ENCODE measurements around the gene KDM4B.

KDM4B gene

DNA sequence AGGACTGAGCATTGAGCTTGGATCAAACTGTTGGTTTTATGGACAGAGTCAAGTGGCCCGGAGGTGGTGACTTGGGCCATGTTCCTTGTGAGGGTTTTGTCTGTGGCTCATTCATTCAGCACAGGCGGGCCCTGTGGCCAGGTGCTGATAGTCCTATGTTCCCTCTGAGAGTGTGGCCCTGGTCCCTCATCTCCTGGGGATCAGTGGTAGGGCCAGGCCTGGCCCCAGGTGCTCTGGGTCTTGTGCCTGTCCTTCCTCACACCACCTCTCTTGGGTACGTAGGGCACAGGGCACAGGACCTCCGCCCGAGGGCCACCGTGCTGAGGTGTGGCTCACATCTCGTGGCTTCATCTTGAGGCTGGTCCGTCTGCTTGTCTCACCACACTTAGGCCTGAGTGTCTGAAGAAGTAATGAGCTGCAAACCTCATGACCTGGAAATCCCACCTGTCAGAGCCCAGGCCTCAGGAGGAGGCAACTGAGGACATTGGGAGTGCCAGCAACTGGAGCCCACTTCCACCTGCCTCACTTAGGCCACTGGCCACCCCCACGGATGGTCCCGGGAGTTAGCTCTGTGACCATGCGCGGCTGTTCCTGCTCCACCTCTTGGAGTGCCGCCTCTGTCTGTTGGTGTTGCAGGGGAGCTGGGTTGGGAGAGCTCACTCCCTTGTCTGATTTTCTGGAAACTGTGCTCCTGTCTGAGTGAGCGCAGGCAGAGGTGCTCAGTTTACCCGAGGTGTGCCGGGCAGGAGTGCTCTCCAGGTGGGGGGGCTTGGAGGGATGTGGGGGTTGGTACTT, 53.4 kb downstream of the KDM4B start:
- DNase-seq, result no peak
- TF ChIP-seq GATA1 (IDR thresholded peaks at IDR 0.05; ENCODE audit: low read depth, low read length) (no peak), POLR2A (IDR thresholded peaks at IDR 0.05; ENCODE audit: low read length) (no peak)

DNA sequence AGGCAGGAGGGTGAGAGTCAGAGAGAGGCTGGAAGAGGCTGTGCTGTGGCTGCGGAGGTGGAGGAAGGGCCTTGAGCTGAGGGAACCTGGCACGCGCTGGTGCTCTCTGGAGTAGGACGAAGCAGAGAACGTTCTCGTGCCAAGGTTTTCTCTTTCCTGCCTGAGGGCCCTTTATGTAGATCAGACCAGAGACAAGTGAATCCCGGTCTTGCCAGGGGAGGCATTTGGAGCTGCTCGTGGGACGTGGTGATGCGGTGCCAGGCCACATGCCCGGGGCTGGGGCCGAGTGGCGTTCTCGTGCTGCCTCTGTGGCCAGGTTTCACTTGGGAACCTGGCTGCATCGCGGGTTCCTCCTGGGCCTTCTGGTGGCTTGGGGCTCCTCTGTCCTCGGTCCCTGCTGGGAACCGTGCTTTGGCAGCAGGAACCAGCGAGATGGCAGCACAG, 54.2 kb downstream of the KDM4B start:
- no peak for DNase-seq
- TF ChIP-seq POLR2A (IDR thresholded peaks at IDR 0.05; ENCODE audit: low read length), result no peak
- no peak for TF ChIP-seq GATA1 (IDR thresholded peaks at IDR 0.05; ENCODE audit: low read depth, low read length)

DNA sequence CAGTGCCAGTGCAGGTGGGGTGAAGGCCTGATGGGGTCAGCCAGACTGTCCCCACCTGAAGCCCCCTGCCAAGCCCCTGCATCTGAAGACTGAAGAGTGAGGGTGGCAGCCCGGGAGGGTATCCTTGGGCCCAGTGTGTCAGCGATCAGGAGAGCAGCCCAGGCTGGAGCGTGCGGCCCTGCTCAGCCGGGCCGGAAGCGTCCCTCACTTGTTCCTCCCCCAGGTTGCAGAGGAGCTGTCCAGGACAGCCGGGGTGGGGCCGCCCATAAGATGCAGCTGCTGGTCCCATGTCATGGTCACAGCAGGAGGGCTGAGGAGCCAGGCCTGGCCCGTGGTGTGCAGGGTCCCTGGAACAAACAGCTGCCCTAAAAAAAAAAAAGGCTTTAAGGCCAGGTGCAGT, 55.4 kb downstream of the KDM4B start:
- TF ChIP-seq POLR2A (IDR thresholded peaks at IDR 0.05; ENCODE audit: low read length), result no peak
- TF ChIP-seq GATA1 (IDR thresholded peaks at IDR 0.05; ENCODE audit: low read depth, low read length), result no peak

DNA sequence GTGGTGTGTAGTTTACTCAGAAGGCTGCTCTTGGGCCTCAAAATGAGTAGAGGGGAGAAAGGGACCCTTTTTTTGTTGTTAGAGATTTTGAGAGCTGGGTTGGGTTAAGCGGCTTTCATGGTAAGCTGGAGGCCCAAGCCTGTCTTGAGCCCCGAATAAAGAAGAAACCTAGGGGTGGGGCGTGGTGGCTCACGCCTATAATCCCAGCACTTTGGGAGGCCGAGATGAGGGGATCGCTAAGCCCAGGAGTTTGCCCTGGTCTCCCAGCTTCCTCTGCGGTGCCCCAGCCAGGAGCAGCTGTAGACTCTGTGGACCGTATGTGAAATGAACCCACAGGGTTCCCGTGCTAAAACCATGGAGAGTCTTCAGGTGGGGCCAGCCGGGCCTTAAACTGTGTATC, 56.1 kb downstream of the KDM4B start:
- TF ChIP-seq POLR2A (IDR thresholded peaks at IDR 0.05; ENCODE audit: low read length) (no peak), GATA1 (IDR thresholded peaks at IDR 0.05; ENCODE audit: low read depth, low read length) (no peak)
- no peak for DNase-seq

More for the DNA sequence above, 55.4 kb downstream of the KDM4B start:
- no peak for DNase-seq

DNA sequence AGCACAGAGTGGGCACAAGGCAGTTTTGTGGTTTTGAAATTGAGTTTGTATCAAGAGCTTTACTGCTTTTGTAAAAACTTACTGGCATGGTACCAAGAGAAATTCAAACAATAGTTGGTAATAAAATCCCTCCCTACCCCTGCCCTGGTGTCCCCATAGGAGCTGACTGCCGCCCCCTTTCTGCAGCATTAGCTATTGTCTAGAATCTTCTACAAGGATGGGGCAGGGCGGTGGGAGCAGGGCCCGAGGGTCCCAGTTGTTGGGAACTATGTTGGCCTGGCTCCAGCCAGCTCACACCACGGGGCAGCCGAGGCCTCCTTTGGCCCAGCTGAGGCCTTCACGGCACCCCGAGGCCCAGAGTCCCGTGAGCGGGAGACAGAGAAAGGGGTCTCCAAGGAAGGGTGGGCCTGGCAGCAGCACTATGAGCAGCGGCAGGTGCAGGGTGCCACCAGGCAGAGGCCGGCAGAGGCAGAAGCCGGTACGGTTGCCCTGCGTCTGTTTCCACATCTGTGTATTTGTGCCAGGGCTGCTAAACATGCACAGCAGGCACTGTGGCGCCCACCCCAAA, 57.9 kb downstream of the KDM4B start:
- TF ChIP-seq POLR2A (IDR thresholded peaks at IDR 0.05; ENCODE audit: low read length) (no peak), GATA1 (IDR thresholded peaks at IDR 0.05; ENCODE audit: low read depth, low read length) (no peak)
- no peak for DNase-seq

DNA sequence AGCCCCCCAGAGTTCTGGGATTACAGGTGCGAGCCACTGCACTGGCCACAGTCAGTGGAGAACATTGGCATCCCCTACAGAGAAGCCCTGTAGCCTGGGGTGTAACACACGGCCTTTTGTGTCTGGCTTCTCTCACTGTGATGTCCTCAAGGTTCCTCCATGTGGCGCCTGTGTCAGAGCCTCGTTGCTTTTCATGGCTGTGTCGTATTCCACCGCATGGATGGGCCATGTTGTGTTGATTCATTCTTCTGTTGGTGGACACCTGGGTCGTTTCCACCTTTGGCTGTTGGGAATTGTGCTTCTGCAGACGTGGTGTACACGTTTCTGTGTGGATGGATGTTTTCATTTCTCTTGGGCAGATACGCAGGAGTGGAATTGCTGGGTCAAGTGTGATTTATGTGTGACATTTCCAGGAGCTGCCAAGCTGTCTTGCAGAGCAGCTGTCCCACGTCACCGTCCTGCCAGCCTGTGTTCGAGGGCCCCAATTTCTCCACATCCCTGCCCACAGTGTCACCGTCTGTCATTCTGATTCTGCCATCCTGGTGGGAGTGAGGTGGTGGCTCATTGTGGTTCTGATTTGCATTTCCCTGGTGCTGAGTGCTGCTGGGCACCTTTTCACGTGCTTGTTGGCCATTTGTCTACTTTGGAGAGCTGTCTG, 59.4 kb downstream of the KDM4B start:
- no peak for TF ChIP-seq GATA1 (IDR thresholded peaks at IDR 0.05; ENCODE audit: low read depth, low read length)
- TF ChIP-seq POLR2A (IDR thresholded peaks at IDR 0.05; ENCODE audit: low read length), result no peak
- no peak for DNase-seq

DNA sequence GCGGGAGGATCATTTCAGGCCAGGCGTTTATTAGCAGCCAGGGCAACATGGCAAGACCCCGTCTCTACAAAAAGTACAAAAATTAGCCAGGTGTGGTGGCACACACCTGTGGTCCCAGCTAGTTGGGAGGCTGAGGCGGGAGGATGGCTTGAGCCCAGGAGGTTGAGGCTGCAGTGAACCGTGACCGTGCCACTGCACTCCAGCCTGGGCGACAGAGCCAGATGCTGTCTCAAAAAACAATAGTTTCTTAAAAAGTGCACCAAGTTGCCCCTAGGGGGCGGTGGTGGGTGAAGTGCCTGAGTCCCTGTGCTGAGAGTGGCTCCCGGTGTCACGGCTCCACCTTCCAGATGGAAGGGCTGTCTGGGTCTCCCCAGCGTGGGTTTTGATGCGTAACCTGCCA, 60.7 kb downstream of the KDM4B start:
- DNase-seq, result peak; percentile 66 to 77

DNA sequence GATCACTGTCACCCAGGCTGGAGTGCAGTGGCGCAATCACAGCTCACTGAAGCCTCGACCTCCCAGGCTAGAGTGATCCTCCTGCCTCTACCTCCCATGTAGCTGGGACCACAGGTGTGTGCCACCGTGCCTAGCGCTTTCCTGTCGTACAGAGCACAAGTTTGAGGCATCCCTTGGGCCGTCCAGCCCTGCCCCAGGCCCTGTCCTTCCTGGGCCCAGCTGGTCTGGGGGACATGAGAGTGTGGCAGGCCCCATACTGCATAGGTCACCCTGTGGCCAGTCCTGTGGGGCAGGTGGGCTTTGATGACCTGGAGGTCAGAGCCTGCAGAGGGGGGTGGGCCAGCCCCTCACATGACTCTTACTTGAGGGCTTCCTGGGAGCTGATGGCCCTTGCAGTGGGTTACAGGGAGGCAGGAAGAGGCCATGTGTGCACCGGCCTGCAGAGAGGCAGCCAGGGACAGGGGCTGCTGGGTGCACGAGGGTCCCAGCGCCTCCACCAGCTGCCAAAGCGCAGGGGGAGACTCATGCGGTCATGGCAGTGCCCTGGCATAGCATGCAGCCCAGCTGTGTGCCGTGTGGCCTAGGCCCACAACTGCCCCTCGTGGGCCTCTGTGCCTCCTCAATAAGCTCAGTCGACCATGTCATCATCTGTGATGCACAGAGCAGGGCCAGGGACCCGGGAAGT, 61.4 kb downstream of the KDM4B start:
- TF ChIP-seq GATA1 (IDR thresholded peaks at IDR 0.05; ENCODE audit: low read depth, low read length), result no peak
- TF ChIP-seq POLR2A (IDR thresholded peaks at IDR 0.05; ENCODE audit: low read length), result no peak
- no peak for DNase-seq

DNA sequence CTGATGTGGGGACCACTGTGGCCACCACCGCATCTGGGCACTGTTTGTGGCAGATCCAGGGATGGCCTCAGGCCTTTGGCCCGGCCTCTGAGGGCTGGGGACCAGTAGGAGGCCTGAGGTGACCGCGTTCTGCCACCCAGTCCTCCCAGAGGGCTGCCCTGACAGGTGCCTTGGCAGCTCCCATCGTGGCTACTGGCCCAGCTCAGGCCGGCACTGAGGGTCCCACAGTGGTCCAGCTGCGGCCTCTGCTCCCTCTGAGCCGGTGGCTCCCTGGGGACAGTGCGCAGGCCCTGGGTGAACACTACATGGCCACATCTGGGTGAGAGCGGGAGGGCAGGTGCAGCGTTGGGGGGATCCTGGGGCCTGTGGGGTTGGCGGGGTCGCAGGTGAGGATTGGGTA, 61.9 kb downstream of the KDM4B start:
- TF ChIP-seq POLR2A (IDR thresholded peaks at IDR 0.05; ENCODE audit: low read length) (no peak), GATA1 (IDR thresholded peaks at IDR 0.05; ENCODE audit: low read depth, low read length) (no peak)
- DNase-seq, result no peak

DNA sequence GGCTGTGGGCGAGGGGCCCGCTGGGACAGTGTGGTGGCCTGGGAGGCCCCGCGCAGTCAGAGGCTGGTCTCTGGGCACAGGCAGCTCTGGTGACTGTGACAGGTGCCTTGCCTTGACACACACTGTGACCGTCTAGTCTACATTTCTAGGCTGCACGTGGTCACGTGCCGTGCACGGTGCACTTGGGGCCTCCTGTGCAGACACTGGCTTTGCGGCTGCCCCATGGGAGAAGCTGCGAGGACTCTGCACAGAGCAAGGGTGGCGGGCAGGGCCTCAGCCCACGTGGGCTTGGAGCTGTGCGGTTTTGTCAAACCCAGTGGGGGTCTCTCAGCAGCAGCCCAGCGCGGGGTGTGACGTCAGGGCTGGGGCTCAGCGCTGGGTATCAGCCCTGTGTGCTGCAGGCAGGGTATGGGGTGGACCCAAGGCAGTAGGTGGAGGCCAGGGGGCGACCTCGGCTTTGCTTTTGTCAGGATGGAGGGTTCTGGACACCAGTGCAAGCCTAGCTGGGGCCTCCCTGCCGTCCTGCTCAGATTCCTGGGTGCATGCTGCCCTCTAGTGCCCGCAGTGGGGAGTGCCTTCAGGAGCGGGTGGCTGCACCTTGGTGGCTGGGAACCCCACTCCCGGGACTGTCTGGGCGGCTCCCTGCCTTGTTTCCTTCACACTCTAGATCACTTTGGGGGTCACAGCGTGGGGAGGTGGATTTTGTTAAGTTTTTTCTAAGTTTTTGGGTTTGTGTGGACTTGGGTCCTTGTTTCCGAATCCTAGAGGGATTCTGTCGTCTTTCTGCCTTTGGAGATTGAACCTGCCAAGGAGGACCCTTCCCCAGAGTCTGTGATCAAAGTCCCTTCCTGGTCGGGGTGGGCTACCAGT, 62.6 kb downstream of the KDM4B start:
- TF ChIP-seq POLR2A (IDR thresholded peaks at IDR 0.05; ENCODE audit: low read length) (no peak), GATA1 (IDR thresholded peaks at IDR 0.05; ENCODE audit: low read depth, low read length) (no peak)
- DNase-seq, result peak; percentile 75 to 88

DNA sequence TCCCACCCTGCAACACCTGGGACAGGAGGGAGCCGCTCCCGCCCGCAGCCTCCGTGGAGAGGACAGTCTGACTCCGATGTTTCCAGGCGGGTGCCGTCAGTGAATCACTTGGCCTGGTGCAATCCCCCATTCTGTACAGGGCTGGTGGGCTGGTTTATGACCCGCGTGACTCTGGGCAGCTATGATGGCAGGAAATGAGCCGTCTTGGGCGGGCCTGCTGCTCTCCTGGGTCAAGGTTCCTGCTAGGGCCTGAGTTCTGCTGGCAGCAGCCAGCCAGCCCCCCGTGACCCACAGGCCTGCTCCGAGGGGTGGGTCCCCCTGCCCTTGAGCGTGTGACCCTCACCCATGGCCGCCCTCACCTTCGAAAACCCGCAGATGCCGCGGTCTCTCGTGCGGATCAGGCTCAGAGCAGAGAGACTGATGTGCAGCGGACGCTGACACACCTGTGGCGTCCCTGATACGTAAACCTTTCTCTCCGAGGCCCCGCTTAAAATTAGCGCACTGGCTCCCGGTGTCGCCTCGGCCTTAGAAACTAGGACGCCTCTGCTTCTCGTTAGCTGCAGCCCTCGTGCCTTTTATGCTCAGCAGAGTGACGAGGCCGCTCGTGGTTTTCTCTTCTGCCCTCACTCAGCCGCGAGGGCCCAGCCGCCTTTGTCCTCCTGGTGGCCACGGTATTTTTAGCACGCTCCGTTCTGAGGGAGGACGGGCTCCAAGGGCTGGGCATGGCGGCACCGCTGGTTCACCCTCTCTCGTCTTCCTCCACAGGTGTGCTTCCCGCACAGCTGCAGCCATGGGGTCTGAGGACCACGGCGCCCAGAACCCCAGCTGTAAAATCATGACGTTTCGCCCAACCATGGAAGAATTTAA, 63.4 kb downstream of the KDM4B start:
- TF ChIP-seq POLR2A (IDR thresholded peaks at IDR 0.05; ENCODE audit: low read length), result no peak
- no peak for TF ChIP-seq GATA1 (IDR thresholded peaks at IDR 0.05; ENCODE audit: low read depth, low read length)
- no peak for DNase-seq

DNA sequence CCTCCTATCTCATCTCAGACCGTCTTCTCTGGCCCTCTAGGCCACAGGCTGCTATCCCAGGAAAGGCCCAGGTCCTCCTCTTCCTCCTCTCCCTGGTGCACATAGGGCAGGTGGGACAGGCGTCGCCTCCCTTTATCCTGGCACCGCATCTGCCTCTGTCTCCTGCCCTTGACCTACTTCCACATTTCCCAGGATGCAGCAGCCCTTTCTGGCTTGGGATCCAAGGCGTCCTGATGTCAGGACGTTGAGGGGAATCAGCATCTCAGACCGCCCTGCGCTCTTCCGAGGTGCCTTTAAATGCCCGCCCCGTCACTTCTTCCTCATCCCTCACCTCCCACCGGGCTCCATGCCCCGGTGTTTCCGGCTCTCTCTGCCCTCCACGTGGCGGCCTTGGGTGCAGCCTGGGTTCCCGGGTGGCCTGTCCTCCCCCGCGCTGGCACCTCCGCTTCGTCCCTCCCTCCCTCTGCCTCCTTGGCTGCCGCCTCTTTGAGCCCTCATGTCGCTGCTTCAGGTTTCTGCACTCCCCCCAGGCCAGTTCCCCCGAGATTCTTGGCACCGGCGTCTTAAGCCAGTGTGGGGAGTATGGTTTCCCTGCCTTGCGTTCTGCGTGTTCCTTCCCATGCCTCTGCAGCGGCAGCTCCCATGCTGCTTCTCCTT, 66.3 kb downstream of the KDM4B start:
- TF ChIP-seq POLR2A (IDR thresholded peaks at IDR 0.05; ENCODE audit: low read length) (no peak), GATA1 (IDR thresholded peaks at IDR 0.05; ENCODE audit: low read depth, low read length) (no peak)

More for the DNA sequence above, 66.3 kb downstream of the KDM4B start:
- no peak for DNase-seq
